Measurements from ENCODE around the gene PDZD2.

DNA sequence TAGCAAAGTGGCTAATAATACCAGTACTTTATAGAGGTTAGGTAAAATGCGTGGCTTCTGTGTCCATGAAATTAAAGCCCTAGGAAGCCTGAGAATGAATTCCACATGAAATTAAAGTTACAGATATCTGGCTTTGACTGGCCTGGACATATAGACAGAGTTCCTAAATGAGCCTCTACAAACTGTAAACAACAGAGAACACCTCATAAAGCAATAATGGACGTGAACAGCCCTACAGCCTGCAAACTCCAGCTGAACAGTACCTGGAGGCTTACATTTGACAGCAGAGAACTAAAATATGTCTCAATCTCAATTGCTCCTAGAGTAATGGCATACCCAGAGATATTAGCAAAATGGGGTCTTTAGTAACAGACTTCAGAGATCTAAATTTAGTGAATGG lies 506.4 kb downstream of the PDZD2 start:
- TF ChIP-seq, protein P1, sequence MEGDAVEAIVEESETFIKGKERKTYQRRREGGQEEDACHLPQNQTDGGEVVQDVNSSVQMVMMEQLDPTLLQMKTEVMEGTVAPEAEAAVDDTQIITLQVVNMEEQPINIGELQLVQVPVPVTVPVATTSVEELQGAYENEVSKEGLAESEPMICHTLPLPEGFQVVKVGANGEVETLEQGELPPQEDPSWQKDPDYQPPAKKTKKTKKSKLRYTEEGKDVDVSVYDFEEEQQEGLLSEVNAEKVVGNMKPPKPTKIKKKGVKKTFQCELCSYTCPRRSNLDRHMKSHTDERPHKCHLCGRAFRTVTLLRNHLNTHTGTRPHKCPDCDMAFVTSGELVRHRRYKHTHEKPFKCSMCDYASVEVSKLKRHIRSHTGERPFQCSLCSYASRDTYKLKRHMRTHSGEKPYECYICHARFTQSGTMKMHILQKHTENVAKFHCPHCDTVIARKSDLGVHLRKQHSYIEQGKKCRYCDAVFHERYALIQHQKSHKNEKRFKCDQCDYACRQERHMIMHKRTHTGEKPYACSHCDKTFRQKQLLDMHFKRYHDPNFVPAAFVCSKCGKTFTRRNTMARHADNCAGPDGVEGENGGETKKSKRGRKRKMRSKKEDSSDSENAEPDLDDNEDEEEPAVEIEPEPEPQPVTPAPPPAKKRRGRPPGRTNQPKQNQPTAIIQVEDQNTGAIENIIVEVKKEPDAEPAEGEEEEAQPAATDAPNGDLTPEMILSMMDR (IDR thresholded peaks at IDR 0.05): no peak
- TF ChIP-seq POLR2A (IDR thresholded peaks at IDR 0.05): no peak

Measured in heart left ventricle (tissue), 13 donors.